GM18873 (cell line): ENCODE data around the gene PCBP3.
"Not testable (repeated sequence)": the region's sequence is repeated elsewhere in the genome, so short reads cannot be mapped to it uniquely, and the experiment has no call there.

Experiments used
- ATAC-seq: cut with Tn5 transposase; IDR thresholded peaks from one replicate; pipeline ENCODE4 v1.9.1; 2021; ENCODE audit warnings: mild to moderate bottlenecking, moderate library complexity, moderate number of reproducible peaks; ENCODE audit not compliant: unreplicated experiment, low FRiP score

The PCBP3 gene

DNA sequence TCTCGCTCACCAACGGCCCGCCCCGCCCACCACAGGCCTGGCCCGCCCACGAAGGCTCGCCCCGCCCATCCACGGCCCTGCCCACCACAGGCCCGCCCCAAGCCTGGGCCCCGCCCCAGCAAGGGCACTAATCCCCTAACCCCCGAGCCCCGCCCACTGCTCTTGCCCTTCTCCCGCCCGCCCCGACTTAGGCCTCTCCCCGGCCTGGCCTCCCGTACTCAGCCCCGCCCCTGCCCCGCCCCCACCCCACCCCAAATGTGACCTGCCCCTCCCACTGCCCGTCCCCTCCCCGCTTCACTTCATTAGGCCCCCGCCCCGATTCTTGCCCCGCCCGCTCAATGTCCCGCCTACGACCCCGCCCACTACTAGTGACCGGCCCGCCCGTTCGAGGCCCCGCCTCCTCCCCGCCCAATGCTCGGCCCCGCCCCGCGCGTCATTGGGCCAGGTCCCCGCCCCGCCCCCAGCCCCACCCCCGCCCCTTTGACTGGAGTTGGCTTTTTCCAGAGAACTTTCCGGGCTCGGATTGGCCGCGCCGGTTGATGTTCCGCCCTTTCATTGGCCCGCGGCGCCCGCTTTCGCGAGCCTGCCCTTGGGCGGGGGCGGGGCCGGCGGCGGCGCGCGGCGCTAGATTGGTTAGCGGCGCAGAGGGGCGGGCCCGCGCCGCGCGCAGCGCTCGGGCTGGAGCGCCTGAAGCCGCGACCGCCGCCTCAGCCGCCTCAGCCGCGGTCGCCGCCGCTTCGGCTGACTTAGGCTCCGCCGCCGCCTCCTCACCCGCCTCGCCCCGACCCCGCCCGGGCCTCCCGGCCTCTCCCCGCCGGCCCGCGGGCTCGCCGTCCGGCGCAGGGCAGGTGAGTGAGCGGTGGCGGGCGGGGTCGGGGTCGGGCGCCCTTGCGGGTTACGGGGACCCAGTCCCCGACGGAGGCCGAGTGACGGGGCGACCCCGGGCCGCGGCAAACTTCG, at the start of gene PCBP3:
Gene PCBP3, plus strand, starts transcription at position 705 of the 960 bp plus-strand sequence. CDS start 206,361 bp downstream, outside the sequence.
- no peak for ATAC-seq

DNA sequence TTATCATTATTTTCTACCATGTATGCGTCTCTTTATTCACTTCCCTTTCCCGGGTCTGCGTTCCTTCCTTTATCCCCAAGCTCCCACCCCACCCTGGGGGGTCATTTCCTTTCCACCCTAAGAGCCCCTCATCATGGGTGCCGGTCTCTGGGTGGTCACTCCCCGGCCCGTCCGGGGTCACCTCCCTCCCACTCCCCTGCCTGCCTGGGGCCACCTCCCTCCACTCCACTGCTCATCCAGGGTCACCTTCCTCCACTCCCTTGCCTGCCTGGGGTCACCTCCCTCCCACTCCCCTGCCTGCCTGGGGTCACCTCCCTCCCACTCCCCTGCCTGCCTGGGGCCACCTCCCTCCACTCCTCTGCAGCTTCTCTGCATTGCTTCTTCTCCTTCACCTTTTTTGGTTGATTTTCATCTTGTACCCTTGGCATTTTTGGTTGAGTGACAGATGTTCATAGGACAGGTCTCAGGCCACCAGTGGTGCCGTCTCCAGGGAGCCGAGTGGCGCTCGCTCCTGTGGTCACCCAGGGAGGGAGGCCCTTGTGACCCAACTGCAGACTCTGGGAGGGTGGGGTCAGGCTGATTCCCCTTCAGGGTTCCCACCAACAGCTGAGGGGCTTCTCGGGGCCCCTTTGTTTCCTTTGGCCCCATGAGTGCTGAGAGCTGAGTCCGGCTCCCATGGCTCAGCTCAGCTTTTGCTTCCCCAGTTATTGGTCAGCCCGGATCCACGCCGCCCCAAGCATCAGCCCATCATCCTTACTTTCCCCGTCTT, 48.6 kb upstream of the PCBP3 start:
- ATAC-seq = no peak

DNA sequence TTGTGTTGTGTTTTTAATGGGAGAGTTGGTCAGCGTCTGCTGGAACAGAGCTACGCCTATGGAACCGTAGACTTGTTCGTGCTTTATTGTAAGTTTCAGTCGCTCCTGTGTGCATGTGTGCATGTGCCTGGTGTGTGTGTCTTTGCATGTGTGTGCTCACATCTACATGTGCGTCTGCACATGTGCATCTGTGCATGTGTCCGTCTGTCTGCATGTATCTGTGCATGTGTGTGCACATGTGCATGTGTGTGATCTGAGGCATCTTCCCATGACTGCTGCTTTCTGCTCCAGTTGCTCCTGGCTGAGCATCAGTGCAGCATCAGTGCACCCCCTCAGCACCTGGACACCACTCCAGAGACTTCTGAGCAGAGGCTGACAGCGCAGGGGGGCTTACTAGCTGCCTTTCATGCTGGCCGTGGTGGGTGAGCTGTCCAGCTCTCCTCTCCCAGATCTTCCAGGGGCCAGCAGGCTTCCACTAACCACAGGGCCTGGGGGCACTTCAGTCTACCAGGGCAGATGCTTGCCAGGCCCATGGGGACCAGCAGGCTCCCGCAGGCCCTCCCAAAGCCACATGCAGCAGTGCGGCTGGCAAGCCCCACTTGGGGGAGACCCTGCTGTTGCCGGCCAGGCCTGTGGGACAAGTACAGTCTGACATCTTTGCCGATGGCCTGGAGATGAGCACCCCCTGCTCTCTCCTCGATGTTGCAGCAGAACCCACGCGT, 47.8 kb upstream of the PCBP3 start:
- ATAC-seq = no peak

- no peak for ATAC-seq
Observed at GRCh38 chr21:45596704-45597318, 46.7 kb upstream of the PCBP3 start.

DNA sequence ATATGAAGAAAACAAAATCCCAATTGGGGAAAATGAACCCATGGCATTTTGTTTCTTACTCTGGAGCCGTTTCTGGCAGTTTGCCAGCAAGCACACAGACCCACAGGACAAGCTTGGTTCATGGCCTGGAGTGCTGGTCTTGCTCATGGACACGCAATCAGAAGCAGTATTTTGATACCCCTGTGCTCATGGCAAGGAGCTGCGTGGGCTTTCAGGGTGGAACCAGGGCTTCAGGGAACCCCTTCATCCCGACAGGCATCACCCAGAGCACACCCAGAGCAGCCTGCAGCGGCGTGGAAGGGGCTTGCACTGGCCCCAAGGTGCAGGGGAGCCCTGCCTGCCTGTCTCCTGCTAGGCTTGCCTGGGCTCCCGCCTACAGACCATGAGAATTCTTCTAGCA, 45.4 kb upstream of the PCBP3 start:
- ATAC-seq = no peak

DNA sequence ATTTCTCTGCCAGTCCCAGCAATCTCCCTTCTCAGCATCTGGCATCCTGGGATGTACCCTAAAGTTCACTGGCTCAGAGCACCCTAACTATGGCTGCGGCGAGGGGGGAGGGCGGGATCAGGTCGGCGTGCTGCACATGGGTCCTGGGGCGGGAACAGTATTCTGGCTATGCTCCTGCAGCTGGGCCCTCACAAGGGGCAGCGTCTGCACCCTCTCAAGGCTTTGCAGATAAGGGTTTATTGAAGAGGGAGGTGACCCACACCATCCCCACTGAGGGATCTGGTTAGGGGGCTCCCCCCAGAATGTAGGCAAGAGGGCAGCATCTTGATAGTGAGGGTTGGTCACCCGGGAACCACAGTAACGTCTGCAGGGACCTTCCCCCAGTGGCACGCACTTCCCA, 44.9 kb upstream of the PCBP3 start:
- no peak for ATAC-seq

- ATAC-seq = no peak
Observed at GRCh38 chr21:45599146-45599581, 44.4 kb upstream of the PCBP3 start.

GRCh38 chr21:45600248-45600647, 43.3 kb upstream of the PCBP3 start:
- ATAC-seq = no peak

DNA sequence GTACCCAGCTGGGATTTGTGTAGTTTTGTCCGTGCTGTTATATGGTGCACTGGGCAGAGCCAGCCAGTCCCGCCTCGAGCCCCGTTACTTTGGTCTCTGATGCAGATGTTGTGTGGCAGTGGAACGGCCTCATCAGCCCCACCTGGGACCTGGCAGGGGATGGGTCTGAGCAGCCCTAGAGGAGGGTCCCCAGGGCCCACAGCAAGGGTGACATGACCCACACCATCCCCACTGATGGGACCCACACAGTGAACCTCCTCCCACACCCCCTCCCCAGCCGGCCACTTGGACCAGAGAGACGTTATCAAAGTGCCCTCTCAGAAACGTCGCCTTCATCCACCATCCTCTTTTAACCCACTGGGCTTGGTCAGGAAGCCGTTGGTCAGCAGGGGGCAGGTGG, 42.0 kb upstream of the PCBP3 start:
- ATAC-seq = no peak

DNA sequence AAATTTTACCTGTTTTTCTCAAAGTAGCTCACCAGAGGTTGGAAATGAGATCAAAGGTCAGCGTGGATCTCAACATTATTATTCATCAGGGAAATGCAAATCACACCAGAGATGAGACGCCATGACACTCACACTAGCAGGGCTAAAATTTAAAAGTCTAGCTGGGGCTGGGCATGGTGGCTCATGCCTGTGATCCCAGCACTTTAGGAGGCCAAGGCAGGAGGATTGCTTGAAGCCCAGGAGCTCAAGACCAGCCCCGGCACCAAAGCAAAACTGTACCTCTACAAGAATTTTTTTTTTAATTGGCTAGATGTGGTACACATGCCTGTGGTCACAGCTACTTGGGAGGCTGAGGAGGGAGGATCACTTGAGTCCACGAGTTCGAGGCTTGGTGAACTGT, 41.4 kb upstream of the PCBP3 start:
- ATAC-seq = no peak

- ATAC-seq = no peak
Observed at GRCh38 chr21:45603481-45603880, 40.0 kb upstream of the PCBP3 start.

DNA sequence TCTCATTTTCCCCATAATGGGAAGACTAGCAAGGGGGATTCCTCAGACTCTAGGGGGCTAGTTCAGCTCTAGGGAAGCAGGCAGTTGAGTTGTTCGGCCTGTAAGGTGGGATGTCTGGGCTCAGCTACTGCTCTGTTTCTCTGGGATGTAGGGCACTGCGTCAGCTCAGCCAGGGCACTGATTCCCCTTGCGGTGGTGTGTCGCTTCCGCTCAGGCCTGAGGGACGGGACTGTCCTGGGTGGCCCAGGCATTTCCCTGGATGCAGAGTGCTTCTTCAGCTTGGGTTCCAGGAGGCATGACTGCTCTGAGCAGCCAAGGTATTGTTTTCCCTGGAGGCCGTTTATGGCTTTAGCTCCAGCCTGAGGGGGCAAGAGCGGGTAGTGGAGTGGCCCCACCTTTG, 38.8 kb upstream of the PCBP3 start:
- not testable (repeated sequence) for ATAC-seq

DNA sequence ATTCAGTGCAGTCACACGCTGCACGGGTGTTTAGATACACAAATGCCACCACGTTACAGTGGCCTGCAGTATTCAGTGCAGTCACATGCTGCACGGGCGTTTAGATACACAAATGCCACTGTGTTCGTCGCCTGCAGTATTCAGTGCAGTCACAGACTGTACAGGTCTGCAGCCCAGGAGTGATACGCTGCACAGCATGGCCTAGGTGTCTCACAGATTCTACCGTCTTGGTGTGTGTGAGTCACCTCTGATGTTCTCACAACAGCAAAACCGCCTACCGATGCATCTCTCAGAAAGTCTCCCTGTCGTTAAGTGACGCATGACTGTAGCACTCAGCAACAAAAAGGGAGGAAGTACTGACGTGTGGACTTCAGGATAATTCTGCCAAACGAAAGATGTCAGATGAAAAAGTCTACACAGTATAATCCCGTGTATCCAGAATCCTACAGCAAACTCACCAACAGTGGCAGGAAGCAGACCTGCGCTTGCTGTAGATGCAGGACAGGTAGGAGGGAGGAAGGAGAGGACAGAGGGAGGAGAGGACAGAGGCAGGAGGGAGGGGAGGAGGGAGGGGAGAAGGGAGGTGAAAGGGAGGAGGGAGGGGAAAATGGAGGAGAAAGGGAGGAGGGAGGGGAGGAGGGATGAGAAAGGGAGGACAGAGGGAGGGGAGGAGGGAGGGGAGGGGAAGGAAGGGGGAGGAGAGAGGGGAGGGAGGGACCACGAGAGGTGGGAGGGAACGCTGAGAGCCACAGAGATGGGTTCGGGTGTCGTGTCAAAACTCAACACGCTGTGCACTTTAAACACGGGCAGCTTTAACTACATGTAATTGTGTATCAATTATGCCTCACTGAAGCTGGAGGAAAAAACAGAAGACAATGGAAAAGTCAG, 36.3 kb upstream of the PCBP3 start:
- ATAC-seq = no peak

GRCh38 chr21:45607909-45608295, 35.6 kb upstream of the PCBP3 start:
- ATAC-seq = no peak

DNA sequence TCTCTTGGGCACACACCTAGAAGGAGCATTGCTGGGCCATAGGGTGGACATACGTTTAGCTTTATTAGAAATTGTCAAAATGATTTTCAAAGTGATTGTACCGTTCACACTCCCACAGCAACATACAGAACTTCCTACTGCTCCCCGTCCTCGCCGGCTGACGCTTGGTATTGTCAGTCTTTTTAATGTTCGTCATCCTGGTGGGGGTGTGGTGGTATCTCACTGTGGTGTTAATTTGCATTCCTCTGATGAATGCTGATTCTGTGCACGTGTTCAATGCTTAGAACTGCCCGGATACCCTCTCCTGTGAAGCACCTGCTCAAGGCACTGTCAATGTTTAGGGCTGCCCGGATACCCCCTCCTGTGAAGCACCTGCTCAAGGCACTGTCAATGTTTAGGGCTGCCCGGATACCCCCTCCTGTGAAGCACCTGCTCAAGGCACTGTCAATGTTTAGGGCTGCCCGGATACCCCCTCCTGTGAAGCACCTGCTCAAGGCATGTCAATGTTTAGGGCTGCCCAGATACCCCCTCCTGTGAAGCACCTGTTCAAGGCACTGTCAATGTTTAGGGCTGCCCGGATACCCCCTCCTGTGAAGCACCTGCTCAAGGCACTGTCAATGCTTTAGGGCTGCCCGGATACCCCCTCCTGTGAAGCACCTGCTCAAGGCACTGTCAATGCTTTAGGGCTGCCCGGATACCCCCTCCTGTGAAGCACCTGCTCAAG, 34.6 kb upstream of the PCBP3 start:
- ATAC-seq = not testable (repeated sequence)

DNA sequence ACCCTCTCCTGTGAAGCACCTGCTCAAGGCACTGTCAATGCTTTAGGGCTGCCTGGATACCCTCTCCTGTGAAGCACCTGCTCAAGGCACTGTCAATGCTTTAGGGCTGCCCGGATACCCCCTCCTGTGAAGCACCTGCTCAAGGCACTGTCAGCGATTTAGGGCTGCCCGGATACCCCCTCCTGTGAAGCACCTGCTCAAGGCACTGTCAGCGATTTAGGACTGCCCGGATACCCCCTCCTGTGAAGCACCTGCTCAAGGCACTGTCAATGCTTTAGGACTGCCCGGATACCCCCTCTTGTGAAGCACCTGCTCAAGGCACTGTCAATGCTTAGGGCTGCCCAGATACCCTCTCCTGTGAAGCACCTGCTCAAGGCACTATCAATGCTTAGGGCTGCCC, 33.9 kb upstream of the PCBP3 start:
- not testable (repeated sequence) for ATAC-seq

DNA sequence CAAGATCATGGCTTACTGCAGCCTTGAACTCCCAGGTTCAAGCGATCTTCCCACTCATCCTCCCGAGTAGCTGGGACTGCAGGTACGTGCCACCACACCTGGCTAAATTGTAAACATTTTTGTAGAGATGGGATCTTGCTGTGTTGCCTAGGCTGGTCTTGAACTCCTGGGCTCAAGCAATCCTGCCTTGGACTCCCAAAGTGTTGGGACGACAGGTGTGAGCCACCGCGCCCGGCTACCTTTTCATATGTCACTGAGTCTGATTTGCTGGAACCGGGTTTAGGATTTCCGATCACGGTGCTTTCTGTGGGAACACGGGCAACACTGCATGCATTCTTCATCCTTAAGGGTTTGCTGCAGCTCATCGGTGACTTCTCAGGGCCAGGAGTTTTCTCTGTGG, 32.2 kb upstream of the PCBP3 start:
- ATAC-seq = no peak

GRCh38 chr21:45611939-45612664, 31.4 kb upstream of the PCBP3 start:
- no peak for ATAC-seq
